HG03045 (cell line): ENCODE results near the gene PDX1.

ENCODE experiments used
- ATAC-seq: cut with Tn5 transposase; IDR thresholded peaks from one replicate; pipeline ENCODE4 v1.9.1; 2021; ENCODE audit warnings: mild to moderate bottlenecking, moderate library complexity; ENCODE audit not compliant: unreplicated experiment

PDX1 gene

GRCh38 chr13:27921961-27922882 lies 2.4 kb downstream of the PDX1 start:
- ATAC-seq: no peak

- ATAC-seq: no peak
Observed at GRCh38 chr13:27922883-27923612, 3.2 kb downstream of the PDX1 start.

- no peak for ATAC-seq
Observed at GRCh38 chr13:27923794-27924528, 4.2 kb downstream of the PDX1 start.

GRCh38 chr13:27924529-27925141 lies 4.8 kb downstream of the PDX1 start:
- ATAC-seq: no peak

GRCh38 chr13:27925220-27925991 lies 5.6 kb downstream of the PDX1 start:
- no peak for ATAC-seq

GRCh38 chr13:27926644-27927434 lies 7.0 kb downstream of the PDX1 start:
- no peak for ATAC-seq

- no peak for ATAC-seq
Observed at GRCh38 chr13:27927444-27928352, 7.9 kb downstream of the PDX1 start.

- no peak for ATAC-seq
Observed at GRCh38 chr13:27928353-27928804, 8.6 kb downstream of the PDX1 start.

GRCh38 chr13:27928805-27929753 lies 9.3 kb downstream of the PDX1 start:
- no peak for ATAC-seq

- ATAC-seq: no peak
Observed at GRCh38 chr13:27929868-27930267, 10.1 kb downstream of the PDX1 start.

- no peak for ATAC-seq
Observed at GRCh38 chr13:27933118-27933517, 13.3 kb downstream of the PDX1 start.

- no peak for ATAC-seq
Observed at GRCh38 chr13:27933580-27934328, 14.0 kb downstream of the PDX1 start.

GRCh38 chr13:27942972-27943371 lies 23.2 kb downstream of the PDX1 start:
- no peak for ATAC-seq

GRCh38 chr13:27952876-27953675 lies 33.3 kb downstream of the PDX1 start:
- no peak for ATAC-seq

GRCh38 chr13:27953676-27954405 lies 34.0 kb downstream of the PDX1 start:
- peak; percentile 77 for ATAC-seq
